GM19238 (cell line): ENCODE data around the gene BOLA2B.
"Not testable (repeated sequence)": the region's sequence is repeated elsewhere in the genome, so short reads cannot be mapped to it uniquely, and the experiment has no call there.

Experiments
- DNase-seq: peaks from one replicate; pipeline ENCODE4 v3.0.0; 2011; ENCODE audit warnings: low spot score; ENCODE audit not compliant: insufficient read length

Gene BOLA2B

DNA sequence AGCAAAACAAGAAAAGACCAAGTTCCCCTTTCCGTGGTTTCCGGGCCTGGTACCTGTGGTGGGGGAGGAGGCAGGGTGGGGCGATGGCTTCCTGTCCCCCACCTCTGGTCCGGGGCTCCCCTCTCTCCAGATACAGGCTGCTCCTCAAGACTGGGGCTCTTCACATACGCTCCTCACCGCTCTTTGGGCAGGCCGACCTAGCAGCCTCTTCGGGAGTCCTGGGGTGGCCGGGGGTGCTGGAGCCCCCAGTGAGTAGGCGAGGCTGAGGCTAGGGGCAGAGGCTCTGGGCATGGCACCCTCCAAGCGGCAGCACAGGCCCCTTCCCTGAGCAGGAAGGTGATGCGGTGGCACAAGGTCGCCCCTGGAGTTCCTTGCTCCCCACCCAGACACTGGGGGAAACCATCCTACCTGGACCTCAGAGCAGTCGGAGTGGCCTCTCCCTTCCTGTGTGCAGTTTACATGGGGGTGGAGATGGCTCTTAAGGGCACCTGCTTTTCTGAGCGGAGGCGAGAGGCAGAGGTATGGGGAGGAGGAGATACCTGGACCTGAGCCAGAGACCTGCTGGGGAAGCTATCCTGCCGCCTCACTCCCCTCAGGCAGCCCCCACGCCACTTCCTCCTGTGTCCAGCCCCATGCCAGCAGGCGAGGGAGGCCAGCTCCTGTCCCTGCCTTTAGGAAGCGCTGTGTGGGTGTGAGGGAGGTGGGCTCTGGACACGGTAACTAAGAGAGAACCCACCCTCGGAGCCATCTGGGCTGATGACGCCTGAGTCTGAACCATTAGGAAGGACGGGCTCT lies 9.2 kb downstream of the BOLA2B start:
- no peak for DNase-seq

GRCh38 chr16:30183233-30184095 lies 10.0 kb downstream of the BOLA2B start, which contains the start of gene CORO1A:
TSS of gene CORO1A (plus strand) at chr16:30183602. CDS start at chr16:30185210, 1,608 bp downstream.
- peak; percentile 80 for DNase-seq

DNA sequence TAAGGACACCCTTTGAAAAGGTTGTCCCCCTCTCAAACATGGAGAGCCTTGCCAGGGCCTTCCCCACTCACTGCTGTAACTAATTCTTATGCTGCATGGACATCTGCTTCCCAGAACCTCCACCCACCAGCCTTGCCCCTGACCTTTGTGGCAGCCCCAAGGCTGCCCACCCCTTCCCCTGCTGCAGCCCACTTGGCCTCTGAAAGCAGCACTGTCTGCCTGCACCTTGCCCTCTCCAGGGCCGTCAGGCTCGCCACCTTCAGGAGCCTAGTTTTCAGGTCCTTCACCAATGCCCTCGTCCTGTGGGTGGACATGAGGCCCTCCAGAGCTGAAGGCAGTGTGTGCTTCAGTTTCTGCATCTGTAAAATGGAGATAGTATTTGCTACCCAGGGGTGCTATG lies 12.7 kb downstream of the BOLA2B start:
- DNase-seq, result no peak

GRCh38 chr16:30179931-30180330 lies 13.5 kb downstream of the BOLA2B start:
- no peak for DNase-seq

DNA sequence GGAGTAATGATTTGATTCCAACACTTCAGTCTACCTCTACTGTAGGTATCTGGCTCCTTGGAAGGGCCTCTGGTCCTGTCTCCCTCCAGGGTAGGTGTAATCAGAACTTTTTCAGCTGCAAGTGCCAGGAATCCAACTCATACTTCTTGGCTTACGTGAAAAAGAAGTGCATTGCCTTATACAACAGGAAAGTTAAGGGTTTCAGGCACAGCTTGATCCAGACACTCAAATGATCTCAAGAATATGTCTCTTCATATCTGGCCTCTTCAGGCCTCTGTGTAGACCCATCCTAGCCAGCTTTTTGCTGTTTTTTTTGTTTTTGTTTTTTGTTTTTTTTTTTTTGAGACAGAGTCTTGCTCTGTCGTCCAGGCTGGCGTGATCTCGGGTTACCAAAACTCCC lies 14.3 kb downstream of the BOLA2B start:
- no peak for DNase-seq

DNA sequence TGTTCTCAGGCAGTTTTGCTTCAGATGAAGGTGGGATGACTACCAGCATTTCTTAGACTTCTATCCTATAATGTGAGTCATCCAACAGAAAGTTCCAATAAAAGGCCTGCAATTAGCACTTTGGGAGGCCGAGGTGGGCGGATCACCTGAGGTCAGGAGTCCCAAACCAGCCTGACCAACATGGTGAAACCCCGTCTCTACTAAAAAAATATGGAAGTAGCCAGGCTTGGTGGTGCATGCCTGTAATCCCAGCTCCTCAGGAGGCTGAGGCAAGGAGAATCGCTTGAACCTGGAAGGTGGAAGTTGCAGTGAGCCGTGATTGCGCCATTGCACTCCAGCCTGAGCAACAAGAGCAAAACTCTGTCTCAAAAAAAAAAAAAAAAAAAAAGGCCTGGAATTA lies 16.6 kb downstream of the BOLA2B start:
- DNase-seq, result not testable (repeated sequence)

GRCh38 chr16:30173054-30173453 lies 20.4 kb downstream of the BOLA2B start:
- DNase-seq, result no peak

- DNase-seq, result not testable (repeated sequence)
These were observed 23.3 kb downstream of the BOLA2B start for GRCh38 chr16:30170145-30170544.

- DNase-seq, result not testable (repeated sequence)
These were observed 24.1 kb downstream of the BOLA2B start for GRCh38 chr16:30169416-30169815.

DNA sequence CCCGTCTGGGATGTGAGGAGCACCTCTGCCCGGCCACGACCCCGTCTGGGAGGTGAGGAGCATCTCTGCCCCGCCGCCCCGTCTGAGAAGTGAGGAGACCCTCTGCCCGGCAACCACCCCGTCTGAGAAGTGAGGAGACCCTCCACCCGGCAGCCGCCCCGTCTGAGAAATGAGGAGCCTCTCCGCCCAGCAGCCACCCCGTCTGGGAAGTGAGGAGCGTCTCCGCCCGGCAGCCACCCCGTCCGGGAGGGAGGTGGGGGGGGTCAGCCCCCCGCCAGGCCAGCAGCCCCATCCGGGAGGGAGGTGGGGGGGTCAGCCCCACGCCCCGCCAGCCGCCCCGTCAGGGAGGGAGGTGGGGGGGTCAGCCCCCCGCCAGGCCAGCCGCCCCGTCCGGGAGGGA lies 24.7 kb downstream of the BOLA2B start:
- not testable (repeated sequence) for DNase-seq

DNA sequence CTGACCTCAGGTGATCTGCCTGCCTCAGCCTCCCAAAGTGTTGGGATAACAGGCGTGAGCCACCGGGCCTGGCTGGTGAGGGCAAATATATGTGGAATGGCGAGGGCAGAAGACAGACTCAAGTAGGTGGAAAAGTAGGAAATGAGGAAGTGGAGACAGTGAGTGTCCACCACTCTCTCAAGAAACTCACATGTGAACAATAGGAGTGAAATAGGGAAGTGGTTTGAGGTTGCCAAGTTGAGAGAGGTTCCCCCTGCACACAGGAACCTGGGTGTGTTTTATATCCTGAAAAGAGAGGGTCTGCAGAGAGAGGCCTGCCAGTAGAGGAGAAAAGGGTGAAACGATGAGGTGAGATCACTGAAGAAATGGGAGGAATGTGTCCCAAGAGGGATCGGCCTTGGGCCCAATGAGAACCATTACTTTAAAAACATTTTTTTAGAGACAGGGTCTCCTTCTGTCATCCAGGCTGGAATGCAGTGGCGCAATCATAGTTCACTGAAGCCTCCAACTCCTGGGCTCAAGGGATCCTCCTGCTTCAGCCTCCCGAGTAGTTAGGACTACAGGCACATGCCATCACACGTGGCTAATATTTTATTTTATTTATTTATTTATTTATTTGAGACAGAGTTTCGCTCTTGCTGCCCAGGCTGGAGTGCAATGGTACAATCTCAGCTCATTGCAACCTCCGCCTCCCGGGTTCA lies 27.1 kb downstream of the BOLA2B start:
- peak; percentile 77 for DNase-seq

DNA sequence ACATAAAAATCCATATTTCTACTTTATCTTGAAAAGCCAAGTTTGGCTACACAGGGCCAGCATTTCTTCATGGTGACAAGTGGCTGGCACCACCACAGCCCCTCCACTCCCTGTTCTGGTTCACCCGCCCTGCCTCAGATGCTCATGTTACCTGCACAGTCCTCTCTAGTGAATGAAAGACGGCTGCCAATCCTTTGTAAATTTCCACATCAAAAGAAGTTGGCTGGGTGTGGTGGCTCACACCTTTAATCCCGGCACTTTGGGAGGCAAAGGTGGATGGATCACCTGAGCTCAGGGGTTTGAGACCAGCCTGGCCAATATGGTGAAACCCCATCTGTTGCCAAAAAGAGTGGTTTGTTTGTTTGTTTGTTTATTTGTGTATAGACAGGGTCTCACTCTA lies 29.9 kb downstream of the BOLA2B start:
- no peak for DNase-seq

DNA sequence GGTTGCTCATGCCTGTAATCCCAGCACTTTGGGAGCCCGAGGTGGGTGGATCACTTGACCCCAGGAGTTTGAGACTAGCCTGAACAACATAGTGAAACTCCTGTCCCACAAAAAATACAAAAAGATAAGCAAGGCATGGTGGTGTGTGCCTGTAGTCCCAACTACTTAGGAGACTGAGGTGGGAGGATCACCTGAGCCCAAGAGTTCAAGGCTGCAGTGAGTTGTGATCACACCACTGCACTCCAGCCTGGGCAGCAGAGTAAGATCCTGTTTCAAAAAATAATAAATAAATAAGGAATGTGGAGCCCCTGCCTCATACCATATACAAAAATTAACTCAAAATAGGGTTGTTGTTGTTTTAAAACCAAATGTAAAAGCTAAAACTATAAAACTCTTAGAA lies 36.3 kb downstream of the BOLA2B start:
- DNase-seq, result no peak

- DNase-seq, result no peak
These were observed 38.3 kb downstream of the BOLA2B start for GRCh38 chr16:30155188-30155587.

- no peak for DNase-seq
These were observed 40.9 kb downstream of the BOLA2B start for GRCh38 chr16:30152517-30152916.

- no peak for DNase-seq
These were observed 42.4 kb downstream of the BOLA2B start for GRCh38 chr16:30151091-30151490.

DNA sequence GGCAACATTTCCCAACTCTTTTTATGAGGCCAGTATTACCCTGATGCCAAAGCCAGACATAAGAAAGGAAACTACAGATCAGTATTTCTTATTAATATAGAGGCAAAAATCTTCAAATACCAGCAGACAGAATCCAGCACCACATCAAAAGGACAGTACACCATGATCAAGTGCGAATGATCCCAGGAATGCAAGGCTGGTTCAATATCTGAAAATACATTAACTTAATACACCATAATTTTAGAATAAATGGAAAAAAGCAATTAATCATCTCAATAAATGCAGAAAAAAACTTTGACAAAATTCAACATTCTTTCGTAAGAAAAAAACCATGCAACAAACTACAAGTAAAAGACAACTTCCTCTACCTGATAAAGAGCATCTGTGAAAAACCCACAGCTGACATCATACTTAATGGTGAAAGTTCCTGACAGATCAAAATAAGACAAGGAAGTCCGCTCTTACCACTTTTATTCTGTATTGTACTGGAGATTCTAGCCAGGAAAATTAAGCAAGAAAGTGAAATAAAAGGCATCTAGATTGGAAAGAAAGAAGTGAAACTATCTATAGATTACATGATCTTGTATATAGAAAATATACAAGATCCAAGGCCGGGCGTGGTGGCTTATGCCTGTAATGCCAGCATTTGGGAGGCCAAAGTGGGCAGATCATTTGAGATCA lies 44.1 kb downstream of the BOLA2B start:
- DNase-seq, result no peak

- DNase-seq, result no peak
These were observed 45.5 kb downstream of the BOLA2B start for GRCh38 chr16:30147843-30148510.

- DNase-seq, result no peak
These were observed 47.8 kb downstream of the BOLA2B start for GRCh38 chr16:30145657-30146056.

GRCh38 chr16:30144917-30145316 lies 48.5 kb downstream of the BOLA2B start:
- DNase-seq, result no peak

DNA sequence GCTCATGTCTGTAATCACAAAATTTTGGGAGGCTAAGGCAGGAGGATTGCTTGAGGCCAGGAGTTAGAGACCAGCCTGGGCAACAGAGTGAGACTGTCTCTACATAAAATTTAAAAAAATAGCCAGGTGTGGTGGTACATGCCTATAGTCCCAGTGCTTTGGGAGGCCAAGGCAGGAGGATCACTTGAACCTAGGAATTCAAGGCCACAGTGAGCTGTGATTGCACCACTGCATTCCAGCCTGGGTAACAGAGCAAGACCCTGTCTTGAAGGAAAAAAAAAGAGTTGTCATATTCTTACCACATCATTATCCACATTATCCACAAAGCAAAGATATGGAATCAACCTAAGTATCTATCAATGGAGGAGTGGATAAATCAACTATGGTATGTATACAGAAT lies 49.4 kb downstream of the BOLA2B start:
- DNase-seq, result no peak
